SK-N-DZ (cell line): ENCODE results near the gene SOWAHB.
"Not testable (repeated sequence)": the region's sequence is repeated elsewhere in the genome, so short reads cannot be mapped to it uniquely, and the experiment has no call there.

Experiments used
- DNase-seq: peaks from one replicate; pipeline ENCODE4 v3.0.0-alpha.2; 2015; ENCODE audit warnings: low spot score

Gene SOWAHB

GRCh38 chr4:76896048-76896447, 1.9 kb downstream of the SOWAHB start:
- DNase-seq, result no peak

GRCh38 chr4:76895619-76896018, 2.3 kb downstream of the SOWAHB start:
- no peak for DNase-seq

- no peak for DNase-seq
These were observed 3.2 kb downstream of the SOWAHB start for GRCh38 chr4:76894537-76895255.

GRCh38 chr4:76892601-76893000, 5.3 kb downstream of the SOWAHB start:
- no peak for DNase-seq

GRCh38 chr4:76892001-76892400, 5.9 kb downstream of the SOWAHB start:
- no peak for DNase-seq

- no peak for DNase-seq
These were observed 11.0 kb downstream of the SOWAHB start for GRCh38 chr4:76886848-76887441.

- DNase-seq, result no peak
These were observed 11.7 kb downstream of the SOWAHB start for GRCh38 chr4:76886214-76886613.

- DNase-seq, result no peak
These were observed 14.8 kb downstream of the SOWAHB start for GRCh38 chr4:76883147-76883546.

GRCh38 chr4:76882630-76883029, 15.3 kb downstream of the SOWAHB start:
- no peak for DNase-seq

GRCh38 chr4:76881375-76881774, 16.6 kb downstream of the SOWAHB start:
- no peak for DNase-seq

GRCh38 chr4:76879731-76880364, 18.1 kb downstream of the SOWAHB start:
- DNase-seq, result no peak

- not testable (repeated sequence) for DNase-seq
These were observed 19.2 kb downstream of the SOWAHB start for GRCh38 chr4:76878641-76879165.

- DNase-seq, result no peak
These were observed 23.8 kb downstream of the SOWAHB start for GRCh38 chr4:76874176-76874575.

- DNase-seq, result no peak
These were observed 24.4 kb downstream of the SOWAHB start for GRCh38 chr4:76873495-76873894.

- DNase-seq, result no peak
These were observed 25.4 kb downstream of the SOWAHB start for GRCh38 chr4:76872556-76872955.

GRCh38 chr4:76868780-76869179, 29.2 kb downstream of the SOWAHB start:
- not testable (repeated sequence) for DNase-seq

GRCh38 chr4:76867880-76868655, 29.9 kb downstream of the SOWAHB start:
- peak; percentile 33 for DNase-seq

GRCh38 chr4:76867377-76867776, 30.6 kb downstream of the SOWAHB start:
- no peak for DNase-seq

- DNase-seq, result no peak
These were observed 31.3 kb downstream of the SOWAHB start for GRCh38 chr4:76866641-76867040.

GRCh38 chr4:76858319-76858718, 39.6 kb downstream of the SOWAHB start:
- DNase-seq, result no peak

GRCh38 chr4:76857074-76857409, 40.9 kb downstream of the SOWAHB start:
- no peak for DNase-seq
